Hepatocyte (in vitro differentiated cells): Measurements from ENCODE around the gene MVB12A. TPM values are rescaled to one million over a fixed set of nuclear protein-coding genes. Genes with fewer than 3 reads are reported as not detected.

Experiments
- DNase-seq: peaks from one replicate; pipeline ENCODE4 v3.0.0-alpha.2; 2016; ENCODE audit warnings: low spot score
- H2AFZ ChIP-seq: fragments of 200-600 bp; sonication (generic); 2 replicates; pipeline ENCODE4 v1.6.0; 2016; ENCODE audit warnings: antibody characterized with exemption, mild to moderate bottlenecking
- H3K27ac ChIP-seq: fragments of 200-600 bp; sonication (generic); 2 replicates; pipeline ENCODE4 v1.5.1; 2016; ENCODE audit warnings: mild to moderate bottlenecking
- H3K27me3 ChIP-seq: fragments of 200-600 bp; sonication (generic); 2 replicates; pipeline ENCODE4 v1.6.1; 2016
- H3K36me3 ChIP-seq: fragments of 200-600 bp; sonication (generic); replicated peaks from 2 replicates; pipeline ENCODE4 v1.5.1; 2016; ENCODE audit warnings: low read depth; ENCODE audit not compliant: insufficient read depth
- H3K4me1 ChIP-seq: fragments of 200-600 bp; sonication (generic); 2 replicates; pipeline ENCODE4 v1.5.1; 2016; ENCODE audit warnings: mild to moderate bottlenecking, moderate library complexity; ENCODE audit not compliant: insufficient read depth
- H3K4me2 ChIP-seq: fragments of 200-600 bp; sonication (generic); 2 replicates; pipeline ENCODE4 v1.6.0; 2016
- H3K4me3 ChIP-seq: fragments of 200-600 bp; sonication (generic); 2 replicates; pipeline ENCODE4 v1.5.1; 2016; ENCODE audit warnings: mild to moderate bottlenecking
- H3K79me2 ChIP-seq: fragments of 200-600 bp; sonication (generic); 2 replicates; pipeline ENCODE4 v1.6.0; 2017; ENCODE audit warnings: mild to moderate bottlenecking
- H3K9me2 ChIP-seq: fragments of 200-600 bp; sonication (generic); replicated peaks from 2 replicates; pipeline ENCODE4 v1.6.0; 2017; ENCODE audit warnings: mild to moderate bottlenecking; ENCODE audit not compliant: insufficient read depth
- H3K9me3 ChIP-seq: fragments of 200-600 bp; sonication (generic); 2 replicates; pipeline ENCODE4 v1.5.1; 2016; ENCODE audit warnings: low read depth, mild to moderate bottlenecking
- H4K20me1 ChIP-seq: fragments of 200-600 bp; sonication (generic); 2 replicates; pipeline ENCODE4 v1.6.0; 2016; ENCODE audit warnings: mild to moderate bottlenecking; ENCODE audit not compliant: insufficient read depth, poor library complexity, severe bottlenecking
- EZH2 ChIP-seq: fragments of 200-600 bp; sonication (generic); IDR thresholded peaks from 2 replicates; pipeline ENCODE4 v1.6.1; 2016; ENCODE audit warnings: antibody characterized with exemption, mild to moderate bottlenecking, borderline replicate concordance
- EZH2phosphoT487 ChIP-seq: fragments of 200-600 bp; sonication (generic); IDR thresholded peaks from one replicate; pipeline ENCODE4 v1.6.1; 2018; ENCODE audit warnings: antibody characterized with exemption, mild to moderate bottlenecking, low read depth, moderate library complexity; ENCODE audit not compliant: unreplicated experiment, severe bottlenecking
- WGBS: methylation state at CpG from one replicate; pipeline ENCODE4 v1.1.6; 2016; ENCODE audit warnings: low lambda C conversion rate; ENCODE audit errors: missing lambda C conversion rate; 5-methylcytosine and 5-hydroxymethylcytosine counted together
- polyA plus RNA-seq: library from polyadenylated mRNA; unstranded; fragments of >200 nt; fragmentation: Nextera tagmentation; extraction: Ambion mirVana; gene quantifications from 2 replicates; pipeline ENCODE4 v1.2.1, GENCODE V29; 2016
- total RNA-seq: library from RNA; depleted of rRNA; stranded (reverse); fragments of >200 nt; gene quantifications from 2 replicates; pipeline ENCODE4 v1.2.3, GENCODE V29; 2014
- TF ChIP-seq, protein P1 (sequence below): fragments of 200-600 bp; sonication (generic); IDR thresholded peaks from 2 replicates; pipeline ENCODE4 v1.5.1; 2016; ENCODE audit warnings: antibody characterized with exemption, mild to moderate bottlenecking; ENCODE audit not compliant: poor library complexity

MVB12A gene
- total and polyA plus RNA-seq, 2 experiments from 2014 or later = 36.1 to 65.2 TPM

DNA sequence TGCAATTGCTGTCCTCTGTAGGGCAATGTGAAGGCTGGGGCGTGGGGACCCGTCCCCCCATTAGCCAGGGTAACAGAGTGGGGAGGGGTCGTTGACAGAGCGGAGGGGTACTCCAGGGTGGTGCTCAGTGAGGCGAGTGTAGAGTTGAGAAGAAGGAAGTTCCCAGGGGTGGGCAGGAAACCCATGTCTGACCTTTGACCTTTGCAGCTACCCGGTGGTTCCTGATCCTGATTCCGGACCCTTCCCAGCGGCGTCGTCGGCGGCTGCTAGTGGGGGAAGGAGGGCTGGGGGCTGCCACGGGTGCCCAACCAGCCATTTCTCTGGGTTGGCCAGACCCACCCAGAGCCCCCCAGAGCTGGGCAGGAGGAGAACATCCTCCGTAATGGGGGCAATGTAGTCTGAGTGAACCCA, 40.6 kb upstream of the MVB12A start:
- H3K9me3 ChIP-seq = no peaks in the 10 kb centered on the region
- WGBS = 38% methylated on average over 14 of the region's 14 CpGs
- no peak overlapping the region for H2AFZ ChIP-seq

DNA sequence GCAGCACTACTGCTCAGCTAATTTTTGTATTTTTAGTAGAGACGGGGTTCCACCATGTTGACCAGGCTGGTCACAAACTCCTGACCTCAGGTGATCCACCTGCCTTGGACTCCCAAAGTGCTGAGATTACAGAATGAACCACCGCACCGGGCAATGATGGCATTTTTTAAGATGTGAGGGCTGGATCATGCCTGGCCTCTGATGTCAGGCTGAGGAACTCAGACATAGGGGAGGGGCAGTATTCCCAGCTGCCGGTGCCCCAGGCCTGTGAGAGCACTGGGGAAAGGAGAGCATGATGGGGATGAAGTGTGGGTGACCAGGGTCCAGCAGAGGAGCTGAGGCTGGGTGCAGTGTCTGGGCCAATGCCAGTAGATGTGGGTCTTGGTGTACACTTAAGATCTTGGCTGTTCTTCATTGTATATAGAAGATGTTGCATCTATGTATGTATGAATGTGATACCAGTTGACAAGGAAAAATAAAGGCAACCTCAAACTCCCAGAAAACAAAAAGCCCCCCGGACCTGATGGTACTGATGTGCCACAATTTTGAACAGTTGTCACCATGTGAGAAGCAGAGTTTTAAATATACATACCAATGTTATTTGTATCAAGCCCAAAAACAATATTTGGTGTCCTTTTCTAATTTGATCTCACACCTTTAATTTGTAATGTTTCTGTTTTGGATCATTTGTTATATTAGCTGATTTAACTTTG, 39.3 kb upstream of the MVB12A start:
- H3K4me2 ChIP-seq = no peak overlapping the region
- no peak overlapping the region for H3K27ac ChIP-seq
- H3K36me3 ChIP-seq = no peaks in the 10 kb centered on the region
- WGBS = 96% methylated on average over 5 of the region's 5 CpGs
- H3K27me3 ChIP-seq = no peaks in the 10 kb centered on the region
- DNase-seq = no peak
- no peaks in the 10 kb centered on the region for H3K9me2 ChIP-seq
- H2AFZ ChIP-seq = no peak overlapping the region
- no peaks in the 10 kb centered on the region for H3K9me3 ChIP-seq
- TF ChIP-seq EZH2 (no peak), EZH2phosphoT487 (no peak)
- TF ChIP-seq, protein P1, sequence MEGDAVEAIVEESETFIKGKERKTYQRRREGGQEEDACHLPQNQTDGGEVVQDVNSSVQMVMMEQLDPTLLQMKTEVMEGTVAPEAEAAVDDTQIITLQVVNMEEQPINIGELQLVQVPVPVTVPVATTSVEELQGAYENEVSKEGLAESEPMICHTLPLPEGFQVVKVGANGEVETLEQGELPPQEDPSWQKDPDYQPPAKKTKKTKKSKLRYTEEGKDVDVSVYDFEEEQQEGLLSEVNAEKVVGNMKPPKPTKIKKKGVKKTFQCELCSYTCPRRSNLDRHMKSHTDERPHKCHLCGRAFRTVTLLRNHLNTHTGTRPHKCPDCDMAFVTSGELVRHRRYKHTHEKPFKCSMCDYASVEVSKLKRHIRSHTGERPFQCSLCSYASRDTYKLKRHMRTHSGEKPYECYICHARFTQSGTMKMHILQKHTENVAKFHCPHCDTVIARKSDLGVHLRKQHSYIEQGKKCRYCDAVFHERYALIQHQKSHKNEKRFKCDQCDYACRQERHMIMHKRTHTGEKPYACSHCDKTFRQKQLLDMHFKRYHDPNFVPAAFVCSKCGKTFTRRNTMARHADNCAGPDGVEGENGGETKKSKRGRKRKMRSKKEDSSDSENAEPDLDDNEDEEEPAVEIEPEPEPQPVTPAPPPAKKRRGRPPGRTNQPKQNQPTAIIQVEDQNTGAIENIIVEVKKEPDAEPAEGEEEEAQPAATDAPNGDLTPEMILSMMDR = no peak
- H3K79me2 ChIP-seq = no peaks in the 10 kb centered on the region
- no peaks in the 10 kb centered on the region for H4K20me1 ChIP-seq
- H3K4me3 ChIP-seq = no peak overlapping the region
- H3K4me1 ChIP-seq = no peaks in the 10 kb centered on the region

More for the DNA sequence above, 40.6 kb upstream of the MVB12A start:
- Histone ChIP-seq H3K9me2 (no peaks in the 10 kb centered on the region), H3K27me3 (no peaks in the 10 kb centered on the region), H3K79me2 (no peaks in the 10 kb centered on the region), H3K27ac (no peak overlapping the region), H3K4me1 (no peaks in the 10 kb centered on the region), H3K36me3 (no peaks in the 10 kb centered on the region), H3K4me3 (no peak overlapping the region), H4K20me1 (no peaks in the 10 kb centered on the region), H3K4me2 (no peak overlapping the region)
- TF ChIP-seq EZH2phosphoT487 = no peak
- TF ChIP-seq, protein P1 = no peak
- TF ChIP-seq EZH2 = no peak
- no peak for DNase-seq

DNA sequence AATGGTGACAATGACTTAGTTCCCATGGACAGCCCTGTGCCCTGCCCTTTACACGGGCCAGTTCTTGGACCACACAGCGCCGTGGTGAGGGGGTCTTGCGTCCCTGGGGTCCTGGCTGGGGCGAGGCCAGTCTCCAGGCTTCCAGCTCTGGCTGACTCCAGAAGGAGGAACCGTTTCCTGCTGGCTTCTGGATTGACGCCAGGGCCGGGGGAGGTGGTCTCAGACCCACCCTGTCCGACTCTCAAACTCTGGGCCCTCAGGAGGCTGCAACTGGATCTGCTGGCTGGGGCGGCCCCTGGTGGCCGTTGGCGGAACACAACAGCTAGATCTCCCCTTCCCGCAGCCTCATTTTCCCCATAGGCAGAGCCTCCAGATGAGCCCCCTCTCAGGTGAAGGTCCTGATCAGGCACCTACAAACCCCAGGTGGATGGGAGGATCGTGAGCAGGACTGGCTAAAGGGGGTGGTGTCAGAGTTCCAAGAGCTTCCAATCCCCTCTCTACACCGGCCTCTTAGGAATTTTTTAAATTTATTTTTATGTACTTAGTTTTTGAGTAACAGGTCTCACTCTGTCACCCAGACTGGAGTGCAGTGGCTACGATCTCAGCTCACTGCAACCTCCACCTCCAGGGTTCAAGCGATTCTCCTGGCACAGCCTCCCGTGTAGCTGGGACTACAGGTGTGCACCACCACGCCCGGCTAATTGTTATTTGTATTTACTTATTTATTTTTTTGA, 33.8 kb upstream of the MVB12A start:
- Histone ChIP-seq H4K20me1 (no peaks in the 10 kb centered on the region), H3K36me3 (no peaks in the 10 kb centered on the region), H2AFZ (no peak overlapping the region), H3K79me2 (no peaks in the 10 kb centered on the region), H3K4me1 (no peaks in the 10 kb centered on the region), H3K9me3 (no peaks in the 10 kb centered on the region), H3K4me3 (no peak overlapping the region), H3K27me3 (peaks cover 9% of the 10 kb centered on the region), H3K4me2 (no peak overlapping the region), H3K9me2 (no peaks in the 10 kb centered on the region), H3K27ac (no peak overlapping the region)
- peak; percentile 78 for DNase-seq
- 58% methylated on average over 17 of the region's 20 CpGs for WGBS
- TF ChIP-seq EZH2 (no peak), EZH2phosphoT487 (no peak)
- TF ChIP-seq, protein P1 = peak; percentile 66
